K562 (cell line): ENCODE measurements around the gene NUFIP2. TPM values are rescaled to one million over a fixed set of nuclear protein-coding genes. Genes with fewer than 3 reads are reported as not detected.

ENCODE experiments used
- BRCA1 ChIP-seq, 2 experiments: fragments of 450-650 bp in 1 of 2; sonication (generic) in 1 of 2; formaldehyde crosslinking in 1 of 2; IDR thresholded peaks; 2 replicates each; pipeline versions ENCODE4 v1.5.0 to v1.6.1; 2017 to 2020; ENCODE audit warnings: mild to moderate bottlenecking in 1 of 2, missing genetic modification reagents in 1 of 2
- BRF1 ChIP-seq: IDR thresholded peaks from 3 replicates; pipeline ENCODE4 v1.6.1; 2011; ENCODE audit warnings: borderline replicate concordance, mild to moderate bottlenecking; ENCODE audit not compliant: insufficient read length; ENCODE audit errors: extremely low read depth
- ELK1 ChIP-seq: sonication (generic); formaldehyde crosslinking; IDR thresholded peaks from 2 replicates; pipeline ENCODE4 v1.8.1; 2022; ENCODE audit warnings: missing genetic modification reagents
- EP300 ChIP-seq: IDR thresholded peaks from 2 replicates; pipeline ENCODE4 v1.6.1; 2012; ENCODE audit warnings: low read length, improper control_type of control experiment
- ERF ChIP-seq: fragments of 450-650 bp; formaldehyde crosslinking; IDR thresholded peaks from 2 replicates; pipeline ENCODE4 v1.4.0; 2020; ENCODE audit warnings: mild to moderate bottlenecking, mixed read lengths
- FOXP4 ChIP-seq: sonication (generic); formaldehyde crosslinking; IDR thresholded peaks from 2 replicates; pipeline ENCODE4 v1.8.0; 2022; ENCODE audit warnings: mild to moderate bottlenecking, missing genetic modification reagents, borderline replicate concordance
- GTF2E2 ChIP-seq: fragments of 200-800 bp; sonication (Bioruptor generic); IDR thresholded peaks from 2 replicates; pipeline ENCODE4 v1.6.1; 2016; ENCODE audit warnings: missing genetic modification characterization, missing compliant biosample characterization
- POU5F1 ChIP-seq: fragments of 150-350 bp; IDR thresholded peaks from 2 replicates; pipeline ENCODE4 v1.6.1; 2014; ENCODE audit warnings: borderline replicate concordance, low read length, low read depth, mild to moderate bottlenecking; ENCODE audit not compliant: partially characterized antibody
- SRSF1 ChIP-seq: fragments of 200-400 bp; formaldehyde crosslinking; IDR thresholded peaks from 2 replicates; pipeline ENCODE4 v1.6.1; 2017; ENCODE audit warnings: mild to moderate bottlenecking, low read depth, low read length, moderate library complexity
- SRSF9 ChIP-seq: fragments of 200-400 bp; formaldehyde crosslinking; IDR thresholded peaks from 2 replicates; pipeline ENCODE4 v1.6.1; 2017; ENCODE audit warnings: low read depth, low read length, borderline replicate concordance
- STAG1 ChIP-seq: sonication (generic); formaldehyde crosslinking; IDR thresholded peaks from 2 replicates; pipeline ENCODE4 v1.5.0; 2020; ENCODE audit warnings: missing genetic modification reagents, borderline replicate concordance
- TOE1 ChIP-seq, 2 experiments: fragments of 450-650 bp in 1 of 2; sonication (generic) in 1 of 2; formaldehyde crosslinking in 1 of 2; IDR thresholded peaks; 2 replicates each; pipeline versions ENCODE4 v1.7.1 to v1.8.0; 2016 to 2022; ENCODE audit warnings: borderline replicate concordance in 2 of 2, mild to moderate bottlenecking in 2 of 2, antibody characterized with exemption in 1 of 2, inconsistent platforms in 1 of 2, low read depth in 1 of 2, missing genetic modification reagents in 1 of 2, moderate library complexity in 1 of 2
- U2AF1 ChIP-seq: fragments of 200-400 bp; formaldehyde crosslinking; optimal IDR thresholded peaks from 2 replicates; pipeline ENCODE3; 2017; ENCODE audit warnings: mild to moderate bottlenecking, low read depth, low read length, moderate library complexity
- ZBTB2 ChIP-seq: fragments of 450-650 bp; IDR thresholded peaks from 2 replicates; pipeline ENCODE4 v1.6.1; 2016; ENCODE audit warnings: antibody characterized with exemption
- ZNF174 ChIP-seq: fragments of 250-450 bp; sonication (Bioruptor Pico); IDR thresholded peaks from 2 replicates; pipeline ENCODE4 v1.4.0; 2020; ENCODE audit warnings: mild to moderate bottlenecking
- ZNF197 ChIP-seq: fragments of 200-800 bp; sonication (Bioruptor generic); IDR thresholded peaks from 2 replicates; pipeline ENCODE4 v1.6.1; 2016; ENCODE audit warnings: low read depth, missing genetic modification characterization, missing compliant biosample characterization
- ZNF408 ChIP-seq: fragments of 250-450 bp; sonication (Bioruptor Pico); IDR thresholded peaks from 2 replicates; pipeline ENCODE4 v1.4.0; 2020; ENCODE audit warnings: low read depth, mild to moderate bottlenecking, moderate library complexity
- ZNF431 ChIP-seq: sonication (generic); formaldehyde crosslinking; IDR thresholded peaks from 2 replicates; pipeline ENCODE4 v1.8.0; 2022; ENCODE audit warnings: mild to moderate bottlenecking, missing genetic modification reagents
- ZNF586 ChIP-seq: fragments of 450-650 bp; formaldehyde crosslinking; conservative IDR thresholded peaks from 2 replicates; pipeline ENCODE4 v1.4.0; 2020; ENCODE audit warnings: mild to moderate bottlenecking, moderate library complexity
- ZZZ3 ChIP-seq: fragments of 450-650 bp; IDR thresholded peaks from 2 replicates; pipeline ENCODE4 v1.6.1; 2016; ENCODE audit warnings: antibody characterized with exemption, mild to moderate bottlenecking, moderate library complexity
- polyA plus RNA-seq, 8 experiments: library from polyadenylated mRNA; depleted of rRNA in 4 of 8; stranded (reverse) in 5 of 8; unstranded in 3 of 8; fragments of >200 nt; fragmentation: Nextera tagmentation in 2 of 8; fragmentation: Illumina TruSeq in 1 of 8; extraction: Ambion mirVana in 2 of 8; extraction: Trizol in 1 of 8; gene quantifications; 2 replicates each; pipeline versions ENCODE4 v1.2.1 to v1.2.3, GENCODE V29; 2011 to 2014; ENCODE audit warnings: inconsistent platforms in 1 of 8, missing spikeins in 1 of 8
- total RNA-seq, 7 experiments: library from RNA; depleted of rRNA in 6 of 7; stranded (reverse); fragments of >200 nt in 6 of 7; fragmentation: Illumina TruSeq in 2 of 7; extraction: Trizol in 2 of 7; gene quantifications; 2 replicates each; pipeline versions ENCODE4 v1.2.1 to v1.2.3, GENCODE V29; 2011 to 2021; ENCODE audit warnings: low replicate concordance in 1 of 7
- TF ChIP-seq, protein P1 (sequence below): fragments of 250-450 bp; sonication (Bioruptor Pico); IDR thresholded peaks from 2 replicates; pipeline ENCODE4 v1.4.0; 2020

NUFIP2 gene
- total and polyA plus RNA-seq, 9 of the 15 experiments (the other 6 are each of a cell fraction or from before 2014, with no cell fraction given): 4.9 to 40.7 (median 18.5) TPM

DNA sequence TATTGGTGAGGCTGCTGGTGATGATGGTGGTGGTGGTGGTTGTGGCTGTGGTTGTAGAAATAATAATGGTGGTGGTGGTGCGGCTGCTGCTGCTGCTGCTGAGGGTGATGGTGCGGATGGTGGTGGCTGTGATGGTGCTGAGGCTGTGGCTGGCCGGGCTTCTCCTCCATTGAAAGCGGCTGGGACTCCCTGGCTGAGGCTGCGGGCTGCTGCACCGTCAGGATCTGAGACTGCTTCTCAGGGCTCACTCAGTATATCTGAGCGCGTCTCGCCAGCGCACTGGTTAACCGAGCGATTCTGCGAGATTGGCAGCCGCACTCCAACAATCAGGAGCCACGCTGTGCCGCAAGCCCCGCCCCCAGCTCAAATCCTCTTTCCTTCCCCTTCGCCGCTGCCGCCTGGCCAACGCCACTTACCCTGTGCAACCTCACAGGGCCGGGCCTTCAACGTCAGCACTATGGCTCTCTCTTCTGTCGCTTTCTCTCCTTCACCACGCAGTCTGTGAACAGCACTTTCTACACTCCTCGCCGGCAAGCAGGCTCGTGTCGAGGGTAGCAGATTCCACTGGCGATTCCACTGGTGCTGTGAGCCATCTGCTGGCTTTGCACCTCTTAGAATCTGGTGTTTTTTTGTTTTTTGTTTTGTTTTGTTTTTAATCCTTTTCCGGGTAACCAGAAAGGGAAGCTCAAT is at the start of gene NUFIP2 (continued):
- TF ChIP-seq ZBTB2 (peak; percentile 62; the same call in 1 of the 2 replicates), TOE1 (IDR thresholded peaks at IDR 0.05; ENCODE audit: borderline replicate concordance) (peak; percentile 58), TOE1 (CRISPR knock-in tag; IDR thresholded peaks at IDR 0.05; ENCODE audit: borderline replicate concordance, low read depth) (0 out of 2 replicates have a peak, but pooled peaks have one; percentile 62), ZNF431 (peak; percentile 60; the same call in 1 of the 2 replicates), FOXP4 (CRISPR knock-in tag) (no peak), ERF (0 out of 2 replicates have a peak, but pooled peaks have one; percentile 52), ELK1 (CRISPR knock-in tag) (no peak), ZZZ3 (no peak; the same call in 1 of the 2 replicates), GTF2E2 (peak; percentile 91), BRCA1 (IDR thresholded peaks at IDR 0.05) (no peak), BRCA1 (CRISPR knock-in tag; IDR thresholded peaks at IDR 0.05) (no peak), ZNF174 (CRISPR knock-in tag) (no peak), SRSF1 (no peak), U2AF1 (no peak), ZNF197 (CRISPR knock-in tag) (no peak), BRF1 (no peak), POU5F1 (no peak), ZNF408 (CRISPR knock-in tag) (no peak), SRSF9 (no peak), EP300 (peak; percentile 98), ZNF586 (CRISPR knock-in tag) (0 out of 2 replicates have a peak, but pooled peaks have one; percentile 27), STAG1 (CRISPR knock-in tag) (no peak)
- TF ChIP-seq, protein P1, sequence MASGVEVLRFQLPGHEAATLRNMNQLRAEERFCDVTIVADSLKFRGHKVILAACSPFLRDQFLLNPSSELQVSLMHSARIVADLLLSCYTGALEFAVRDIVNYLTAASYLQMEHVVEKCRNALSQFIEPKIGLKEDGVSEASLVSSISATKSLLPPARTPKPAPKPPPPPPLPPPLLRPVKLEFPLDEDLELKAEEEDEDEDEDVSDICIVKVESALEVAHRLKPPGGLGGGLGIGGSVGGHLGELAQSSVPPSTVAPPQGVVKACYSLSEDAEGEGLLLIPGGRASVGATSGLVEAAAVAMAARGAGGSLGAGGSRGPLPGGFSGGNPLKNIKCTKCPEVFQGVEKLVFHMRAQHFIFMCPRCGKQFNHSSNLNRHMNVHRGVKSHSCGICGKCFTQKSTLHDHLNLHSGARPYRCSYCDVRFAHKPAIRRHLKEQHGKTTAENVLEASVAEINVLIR (CRISPR knock-in tag): peak; percentile 70
